ENCODE data around the gene INO80C. TPM values are rescaled to one million over a fixed set of nuclear protein-coding genes. Genes with fewer than 3 reads are reported as not detected.
"Not testable (repeated sequence)": the region's sequence is repeated elsewhere in the genome, so short reads cannot be mapped to it uniquely, and the experiment has no call there.

Gene INO80C
- total RNA-seq, 1 donor = 15.3 TPM

- no peak for DNase-seq (ENCODE audit: low read depth in 2 of 3, low spot score in 2 of 3)
Observed at GRCh38 chr18:35463827-35464226, 33.9 kb downstream of the INO80C start.

- DNase-seq (ENCODE audit: low read depth in 2 of 3, low spot score in 2 of 3) = peak in 2 of 3 donors; percentile 82
Observed at GRCh38 chr18:35463050-35463449, 34.7 kb downstream of the INO80C start.

GRCh38 chr18:35460736-35461161 is 37.0 kb downstream of the INO80C start:
- DNase-seq (ENCODE audit: low read depth in 2 of 3, low spot score in 2 of 3) = no peak

GRCh38 chr18:35459997-35460396 is 37.8 kb downstream of the INO80C start:
- DNase-seq (ENCODE audit: low read depth in 2 of 3, low spot score in 2 of 3) = no peak

- peak in 2 of 3 donors; percentile 84 to 88 for DNase-seq (ENCODE audit: low read depth in 2 of 3, low spot score in 2 of 3)
Observed at GRCh38 chr18:35458677-35459441, 38.9 kb downstream of the INO80C start.

- DNase-seq (ENCODE audit: low read depth in 2 of 3, low spot score in 2 of 3) = no peak
Observed at GRCh38 chr18:35458271-35458670, 39.5 kb downstream of the INO80C start.

GRCh38 chr18:35457140-35457704 is 40.5 kb downstream of the INO80C start:
- no peak for DNase-seq (ENCODE audit: low read depth in 2 of 3, low spot score in 2 of 3)

GRCh38 chr18:35455926-35456763 is 41.6 kb downstream of the INO80C start:
- no peak for DNase-seq (ENCODE audit: low read depth in 2 of 3, low spot score in 2 of 3)

- DNase-seq (ENCODE audit: low read depth in 2 of 3, low spot score in 2 of 3) = no peak
Observed at GRCh38 chr18:35454803-35455202, 43.0 kb downstream of the INO80C start.

- not testable (repeated sequence) for DNase-seq (ENCODE audit: low read depth in 2 of 3, low spot score in 2 of 3)
Observed at GRCh38 chr18:35453065-35453464, 44.7 kb downstream of the INO80C start.

- DNase-seq (ENCODE audit: low read depth in 2 of 3, low spot score in 2 of 3) = no peak
Observed at GRCh38 chr18:35451916-35452315, 45.8 kb downstream of the INO80C start.

- DNase-seq (ENCODE audit: low read depth in 2 of 3, low spot score in 2 of 3) = no peak
Observed at GRCh38 chr18:35451032-35451431, 46.7 kb downstream of the INO80C start.

- no peak for DNase-seq (ENCODE audit: low read depth in 2 of 3, low spot score in 2 of 3)
Observed at GRCh38 chr18:35444636-35445035, 53.1 kb downstream of the INO80C start.

GRCh38 chr18:35443847-35444246 is 53.9 kb downstream of the INO80C start:
- DNase-seq (ENCODE audit: low read depth in 2 of 3, low spot score in 2 of 3) = no peak

GRCh38 chr18:35443434-35443833 is 54.3 kb downstream of the INO80C start:
- peak in 1 of 3 donors; percentile 18 for DNase-seq (ENCODE audit: low read depth in 2 of 3, low spot score in 2 of 3)

GRCh38 chr18:35442701-35443100 is 55.1 kb downstream of the INO80C start:
- DNase-seq (ENCODE audit: low read depth in 2 of 3, low spot score in 2 of 3) = no peak

- DNase-seq (ENCODE audit: low read depth in 2 of 3, low spot score in 2 of 3) = no peak
Observed at GRCh38 chr18:35441857-35442595, 55.7 kb downstream of the INO80C start.

- no peak for DNase-seq (ENCODE audit: low read depth in 2 of 3, low spot score in 2 of 3)
Observed at GRCh38 chr18:35438480-35439234, 59.1 kb downstream of the INO80C start.

GRCh38 chr18:35437836-35438235 is 59.9 kb downstream of the INO80C start:
- no peak for DNase-seq (ENCODE audit: low read depth in 2 of 3, low spot score in 2 of 3)

- DNase-seq (ENCODE audit: low read depth in 2 of 3, low spot score in 2 of 3) = no peak
Observed at GRCh38 chr18:35436076-35436649, 61.6 kb downstream of the INO80C start.
